NCI-H1930 (cell line): Measurements from ENCODE around the gene IFT57.

Source experiments
- DNase-seq, 2 experiments: peaks; one replicate each; lab custom pipeline; 2025; lab: John Stamatoyannopoulos, UW

IFT57 gene

DNA sequence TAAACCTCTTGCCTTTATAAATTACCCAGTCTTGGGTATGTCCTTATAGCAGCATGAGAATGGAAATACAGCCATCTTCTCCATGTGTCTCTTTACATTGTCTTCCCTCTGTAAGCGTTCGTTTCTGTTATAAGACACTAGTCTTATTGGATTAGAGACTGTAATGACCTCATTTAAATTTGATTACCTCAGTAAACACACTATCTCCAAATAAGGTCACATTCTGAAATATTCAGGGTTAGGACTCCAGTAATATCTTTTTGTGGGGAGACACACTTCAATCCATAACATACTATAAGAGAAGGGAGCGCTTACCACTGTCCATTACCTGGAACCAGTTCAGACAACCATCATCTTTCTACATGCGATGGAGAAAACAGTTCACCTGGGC is 97.1 kb downstream of the IFT57 start:
- no peak for DNase-seq

DNA sequence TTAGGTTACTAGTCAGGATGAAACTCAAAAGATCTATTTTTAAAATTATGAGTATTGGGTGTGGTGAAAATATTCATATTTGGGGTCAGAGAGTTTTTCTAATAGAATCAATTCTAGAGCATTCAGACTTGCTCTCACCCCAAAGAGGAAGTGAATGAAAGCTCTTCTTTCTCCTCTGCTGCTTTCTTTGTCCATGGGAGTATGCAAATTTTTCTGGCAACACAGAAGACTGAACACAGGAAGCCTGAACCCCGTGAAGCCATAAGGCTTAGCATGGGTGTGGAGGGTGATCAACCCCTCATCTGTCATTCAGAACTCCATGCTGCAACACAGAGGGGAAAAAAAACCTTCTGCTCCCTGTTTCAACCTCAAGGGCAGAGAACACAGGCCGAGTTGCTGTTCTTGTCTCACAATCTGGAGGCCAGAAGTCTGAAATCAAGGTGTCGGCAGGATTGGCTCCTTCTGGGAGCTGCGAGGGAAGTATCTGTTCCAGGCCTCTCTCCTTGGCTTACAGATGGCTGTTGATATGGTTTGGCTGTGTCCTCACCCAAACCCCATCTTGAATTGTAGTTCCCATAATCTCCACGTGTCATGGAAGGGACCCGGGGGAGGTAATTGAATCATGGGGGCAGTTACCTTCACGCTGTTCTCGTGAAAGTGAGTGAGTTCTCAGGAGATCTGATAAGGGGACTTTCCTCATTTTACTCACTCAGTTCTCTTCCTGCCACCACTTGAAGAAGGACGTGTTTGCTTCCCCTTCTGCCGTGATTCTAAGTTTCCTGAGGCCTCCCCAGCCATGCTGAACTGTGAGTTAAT is 97.7 kb downstream of the IFT57 start:
- DNase-seq = no peak

DNA sequence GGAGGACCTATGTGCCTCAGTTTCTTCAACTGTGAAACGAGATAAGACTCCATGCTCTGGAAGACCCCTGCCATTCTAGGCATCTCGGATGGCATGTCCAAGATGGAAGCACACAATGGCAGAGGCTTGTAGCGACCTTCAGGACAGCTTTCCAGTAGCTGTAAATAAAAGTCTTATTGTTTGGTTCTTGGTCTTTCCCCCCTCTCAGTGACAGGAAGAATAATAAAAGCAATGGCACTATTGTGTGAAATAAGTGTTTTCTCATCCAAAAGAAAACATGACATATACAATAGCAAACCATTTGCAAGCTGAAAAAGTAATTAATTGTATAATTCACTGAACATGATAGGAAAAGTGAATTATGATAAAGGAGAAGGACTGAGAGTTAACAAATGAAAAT is 98.9 kb downstream of the IFT57 start:
- no peak for DNase-seq

DNA sequence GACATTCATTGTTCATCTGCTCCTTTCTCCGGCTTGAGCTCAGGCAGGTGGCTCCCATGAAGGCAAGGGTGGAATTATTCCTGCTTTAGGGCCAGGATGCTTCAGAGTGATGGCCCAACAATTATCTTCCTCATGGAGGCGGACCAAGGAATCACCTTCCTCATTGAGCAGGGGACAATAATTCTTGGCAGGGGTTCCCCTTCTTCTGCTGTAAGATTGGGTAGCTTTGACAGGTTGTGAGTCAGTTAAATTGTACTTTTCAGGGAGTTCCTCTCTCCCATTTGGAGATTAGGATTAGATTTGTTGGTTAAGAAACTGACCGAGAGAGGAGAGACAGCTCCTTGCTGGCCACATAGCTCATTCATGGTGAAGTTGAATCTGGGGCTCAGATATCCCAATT is 99.9 kb downstream of the IFT57 start:
- no peak for DNase-seq

DNA sequence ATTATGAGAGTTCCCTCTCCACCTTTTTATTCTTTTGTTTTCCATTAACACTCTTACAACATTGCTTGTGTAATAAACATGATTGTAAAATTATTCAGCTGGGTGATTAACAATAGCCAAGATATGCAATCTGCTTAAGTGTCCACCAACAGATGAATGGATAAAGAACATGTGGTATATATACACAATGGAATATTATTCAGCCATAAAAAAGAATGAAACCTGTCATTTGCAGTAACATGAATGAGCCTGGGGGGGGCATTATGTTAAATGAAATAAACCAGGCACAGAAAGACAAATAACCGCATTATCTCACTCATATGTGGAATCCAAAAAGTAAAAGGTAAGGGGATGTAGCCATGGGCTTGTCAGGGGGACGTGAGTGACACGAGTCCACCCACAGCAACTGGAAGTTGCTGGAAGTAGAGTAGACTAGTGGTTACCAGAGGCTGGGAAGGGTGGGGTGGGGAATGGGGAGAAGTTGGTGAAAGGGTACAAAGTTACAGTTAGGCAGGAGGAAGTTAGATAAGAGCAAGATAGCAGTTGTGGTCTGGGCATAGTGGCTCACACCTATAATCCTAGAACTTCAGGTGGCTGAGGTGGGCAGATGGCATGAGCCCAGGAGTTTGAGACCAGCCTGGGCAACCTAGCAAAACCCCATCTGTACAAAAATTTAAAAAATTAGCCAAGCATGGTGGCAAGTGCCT is 102.7 kb downstream of the IFT57 start:
- no peak for DNase-seq

DNA sequence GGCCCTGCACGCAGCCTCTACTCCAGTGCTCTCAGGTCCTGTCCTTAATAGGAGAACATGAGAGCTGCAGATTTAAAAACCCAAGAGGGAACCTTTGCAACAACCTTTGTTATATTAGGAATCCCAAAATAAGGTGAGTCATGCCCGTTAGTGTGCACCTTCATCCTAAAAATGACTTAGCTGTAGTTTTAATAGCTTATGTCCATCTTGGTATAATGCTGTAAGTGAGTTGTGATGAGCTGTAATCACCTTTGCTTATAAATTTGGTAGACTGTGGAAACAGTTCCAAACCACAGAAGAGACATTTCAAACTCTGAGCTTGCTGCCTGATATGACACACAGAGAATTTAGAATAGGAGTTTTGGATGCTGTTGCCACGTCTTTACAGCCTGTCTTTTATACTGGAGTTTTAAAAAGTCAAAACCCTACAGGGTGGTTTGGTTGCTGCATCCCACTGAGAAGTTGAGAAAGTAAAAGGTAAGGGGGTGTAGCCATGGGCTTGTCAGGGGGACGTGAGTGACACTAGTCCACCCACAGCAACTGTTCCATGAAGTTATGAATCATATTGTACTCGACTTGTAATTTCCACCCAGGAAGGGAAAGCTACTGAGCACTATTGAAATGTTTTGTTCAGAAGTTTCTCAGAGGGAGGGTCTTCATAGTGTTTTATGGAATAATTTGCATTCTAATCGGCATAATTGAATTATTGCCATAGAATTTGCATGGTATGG is 104.0 kb downstream of the IFT57 start:
- no peak for DNase-seq

DNA sequence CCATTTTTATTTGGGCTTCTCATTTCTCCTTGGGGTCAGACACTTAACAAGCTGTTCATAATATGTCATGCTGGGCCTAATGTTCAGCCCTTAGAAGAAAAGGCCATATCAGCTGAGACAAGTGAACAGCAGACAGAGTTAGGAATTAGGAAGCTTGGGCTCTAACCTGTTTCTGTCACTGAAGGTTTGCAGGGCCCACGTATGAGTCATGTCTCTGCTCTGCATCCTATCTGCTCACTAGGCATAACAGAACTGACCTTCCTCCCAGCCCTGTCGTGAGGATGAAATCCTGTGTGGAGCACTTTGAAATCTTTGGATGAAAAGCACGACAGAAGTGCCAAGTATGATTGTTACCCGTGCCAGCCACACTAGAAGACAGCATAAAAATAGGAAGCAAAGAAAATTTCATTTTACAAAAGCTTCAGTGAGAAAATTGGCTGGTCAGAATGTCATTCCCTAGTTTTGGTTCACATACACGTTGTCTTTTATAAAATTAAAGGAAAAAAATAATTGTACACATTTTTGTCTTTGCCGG is 104.9 kb downstream of the IFT57 start:
- DNase-seq = no peak

DNA sequence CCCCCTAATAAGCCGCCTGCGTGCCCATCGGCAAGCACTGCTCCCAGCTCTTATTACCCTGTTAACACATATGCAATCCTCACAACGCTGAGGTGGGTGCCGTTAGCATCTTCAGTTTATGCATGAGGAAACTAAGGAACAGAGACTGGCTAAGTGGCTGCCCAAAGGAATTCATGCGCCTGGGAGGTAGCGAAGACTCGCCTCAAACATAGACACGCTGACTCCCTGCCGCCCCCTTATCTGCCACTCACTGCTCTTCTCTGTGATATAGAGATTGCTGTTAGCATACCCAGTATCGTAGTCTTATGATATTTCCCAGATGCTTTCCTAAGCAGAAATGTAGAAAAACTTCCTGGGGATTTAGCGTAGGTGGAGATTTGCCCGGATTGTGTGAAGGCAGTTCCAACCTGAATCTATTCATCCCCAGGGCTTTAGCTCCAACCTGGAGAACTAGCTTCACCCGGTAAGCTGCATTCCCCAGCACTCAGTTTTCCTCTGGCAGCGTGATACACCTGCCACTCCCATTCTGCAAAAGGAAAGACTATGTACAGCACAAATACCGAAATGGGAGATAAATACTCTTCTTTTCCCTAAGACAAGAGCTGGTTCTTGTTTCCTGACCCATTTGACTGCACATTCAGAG is 107.7 kb downstream of the IFT57 start:
- DNase-seq = no peak

DNA sequence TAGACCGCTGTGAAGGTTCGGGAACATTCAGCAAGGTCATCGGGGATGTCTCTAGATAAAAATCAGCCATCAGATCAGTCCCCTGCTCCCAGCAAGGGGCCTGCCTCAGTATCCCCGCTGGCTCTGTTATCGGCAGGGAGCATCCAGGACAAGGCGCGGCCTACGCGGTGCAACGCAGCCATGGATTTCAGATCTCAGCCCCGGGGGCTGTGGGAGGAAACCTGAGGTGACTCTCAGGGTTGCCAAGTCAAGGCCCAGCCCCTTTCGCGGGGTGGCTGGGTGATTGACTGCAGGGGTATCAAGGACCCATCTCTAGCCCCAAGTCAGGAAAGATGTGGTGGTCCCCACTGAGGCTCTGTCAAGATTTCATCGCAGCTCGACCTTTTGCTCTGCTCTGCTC is 108.2 kb downstream of the IFT57 start:
- DNase-seq = no peak

DNA sequence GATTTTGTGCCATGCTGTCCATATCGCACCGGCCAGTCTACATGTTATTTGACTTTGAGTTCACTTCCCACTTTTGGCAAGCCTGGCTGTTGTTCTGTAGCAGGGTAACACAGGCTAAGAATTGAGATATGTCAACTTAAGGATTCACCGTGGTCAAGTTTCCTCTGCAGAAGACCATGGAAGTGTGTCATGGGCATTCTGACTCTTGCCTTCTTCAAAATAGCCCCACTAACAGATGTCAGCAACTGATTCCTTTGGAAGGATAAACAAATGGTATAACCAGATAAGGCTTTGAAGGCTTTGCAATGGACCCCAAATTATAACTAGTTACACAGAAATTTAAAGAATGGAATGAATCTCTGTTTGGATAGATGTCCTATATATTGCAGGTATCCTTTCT is 111.3 kb downstream of the IFT57 start:
- no peak for DNase-seq
